ENCODE measurements around the gene PSME4. TPM values are rescaled to one million over a fixed set of nuclear protein-coding genes. Genes with fewer than 3 reads are reported as not detected.

PSME4 gene
- total RNA-seq, 1 experiment from 2014 or later, result 65.2 TPM

- ChIA-PET CTCF (no interaction called here), POLR2A (interaction anchor here (1.8 to 4.9 kb wide), 2 partner anchors 9 to 16 kb away, joined by 10 to 42 read pairs; partner anchors contain the start of gene PSME4)
- Mint-ChIP-seq H3K27ac (ENCODE audit: low read depth, unreplicated experiment) (peak overlapping the region; percentile 85), H3K4me3 (ENCODE audit: unreplicated experiment) (no peak overlapping the region), H3K4me1 (ENCODE audit: insufficient read depth, unreplicated experiment) (peaks cover 30% of the 10 kb centered on the region), H3K9me3 (ENCODE audit: unreplicated experiment) (no peaks in the 10 kb centered on the region), H3K36me3 (ENCODE audit: insufficient read depth, unreplicated experiment) (peaks cover 23% of the 10 kb centered on the region), H3K27me3 (ENCODE audit: insufficient read depth, unreplicated experiment) (no peaks in the 10 kb centered on the region)
- TF ChIP-seq CTCF (IDR thresholded peaks at IDR 0.05; ENCODE audit: unreplicated experiment), result no peak
- intact Hi-C loops (cut with micrococcal nuclease), result loop anchor here (10.0 kb wide), 1 partner anchor 104 kb away; no protein-coding TSS in a partner anchor
- DNase-seq (ENCODE audit: unreplicated experiment), result no peak
- no TSS peak for BruUV-seq (replicated peaks)
Observed at GRCh38 chr2:53960476-53960875, 10.3 kb downstream of the PSME4 start.

DNA sequence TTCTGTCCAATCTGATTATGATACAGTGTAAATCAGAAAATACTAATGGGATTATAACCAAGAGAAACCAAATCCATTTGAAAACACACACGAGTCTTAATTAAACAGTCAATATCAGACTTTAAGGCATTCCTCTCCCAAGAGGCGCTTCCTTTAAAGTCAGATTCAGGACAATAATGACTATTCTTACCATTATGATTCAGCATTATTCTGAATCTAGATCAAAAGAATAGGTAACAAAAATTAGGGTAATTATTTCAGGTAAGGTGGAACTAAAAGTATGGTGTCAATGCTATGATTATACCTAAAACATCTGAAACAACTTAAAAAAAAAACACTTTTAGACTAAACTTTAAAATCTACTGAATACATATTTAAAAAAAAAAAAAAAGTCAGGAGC is 12.3 kb downstream of the PSME4 start:
- POLR2A ChIA-PET, result interaction anchor here (0.6 to 4.9 kb wide), 3 partner anchors 11 to 158 kb away, joined by 3 to 42 read pairs (median 4); partner anchors contain the start of gene PSME4
- Mint-ChIP-seq H3K27ac (ENCODE audit: low read depth, unreplicated experiment) (no peak overlapping the region), H3K9me3 (ENCODE audit: unreplicated experiment) (no peaks in the 10 kb centered on the region), H3K4me3 (ENCODE audit: unreplicated experiment) (no peak overlapping the region), H3K36me3 (ENCODE audit: insufficient read depth, unreplicated experiment) (peaks cover 17% of the 10 kb centered on the region), H3K27me3 (ENCODE audit: insufficient read depth, unreplicated experiment) (no peaks in the 10 kb centered on the region), H3K4me1 (ENCODE audit: insufficient read depth, unreplicated experiment) (peaks cover 17% of the 10 kb centered on the region)
- CTCF ChIA-PET, result interaction anchor here (0.7 to 1.4 kb wide), 3 partner anchors 16 to 149 kb away, joined by 3 to 6 read pairs (median 3); no protein-coding TSS in a partner anchor
- no TSS peak for BruUV-seq (replicated peaks)
- intact Hi-C loops (cut with micrococcal nuclease), result no loop called here
- DNase-seq (ENCODE audit: unreplicated experiment), result no peak
- no peak for TF ChIP-seq CTCF (IDR thresholded peaks at IDR 0.05; ENCODE audit: unreplicated experiment)

GRCh38 chr2:53952519-53952918 is 18.3 kb downstream of the PSME4 start:
- intact Hi-C loops (cut with micrococcal nuclease), result no loop called here
- TF ChIP-seq CTCF (IDR thresholded peaks at IDR 0.05; ENCODE audit: unreplicated experiment), result no peak
- no peak overlapping the region for H3K27ac Mint-ChIP-seq (ENCODE audit: low read depth, unreplicated experiment)
- H3K4me3 Mint-ChIP-seq (ENCODE audit: unreplicated experiment), result no peak overlapping the region
- ChIA-PET CTCF (no interaction called here), POLR2A (interaction anchor here (1.2 to 2.5 kb wide), 4 partner anchors 10 to 19 kb away, joined by 4 to 8 read pairs (median 6); no protein-coding TSS in a partner anchor)
- H3K4me1 Mint-ChIP-seq (ENCODE audit: insufficient read depth, unreplicated experiment), result peaks cover 5% of the 10 kb centered on the region
- H3K27me3 Mint-ChIP-seq (ENCODE audit: insufficient read depth, unreplicated experiment), result no peaks in the 10 kb centered on the region
- H3K36me3 Mint-ChIP-seq (ENCODE audit: insufficient read depth, unreplicated experiment), result peaks cover 25% of the 10 kb centered on the region
- no peaks in the 10 kb centered on the region for H3K9me3 Mint-ChIP-seq (ENCODE audit: unreplicated experiment)
- no TSS peak for BruUV-seq (replicated peaks)
- no peak for DNase-seq (ENCODE audit: unreplicated experiment)

DNA sequence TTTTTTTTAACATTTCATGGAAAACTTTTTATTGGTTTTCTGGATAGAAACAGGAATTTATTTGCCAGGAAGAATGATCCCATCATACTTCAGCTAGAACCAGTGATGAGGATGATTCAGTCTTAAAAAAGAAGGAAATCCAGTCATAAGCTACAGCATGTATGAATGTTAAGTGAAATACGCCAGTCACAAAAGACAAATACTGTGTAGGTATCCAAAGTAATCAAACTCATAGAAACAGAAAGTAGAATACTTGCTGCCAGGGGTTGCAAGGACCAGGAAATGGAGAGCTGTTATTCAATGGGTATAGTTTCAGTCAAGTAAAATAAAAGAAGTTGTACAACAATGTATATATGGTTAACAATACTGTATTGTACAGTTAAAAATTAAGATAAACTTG is 21.3 kb downstream of the PSME4 start:
- H3K9me3 Mint-ChIP-seq (ENCODE audit: unreplicated experiment), result no peaks in the 10 kb centered on the region
- no peaks in the 10 kb centered on the region for H3K27me3 Mint-ChIP-seq (ENCODE audit: insufficient read depth, unreplicated experiment)
- no peak for DNase-seq (ENCODE audit: unreplicated experiment)
- CTCF ChIA-PET, result interaction anchor here (0.5 to 0.7 kb wide), 2 partner anchors 102 to 603 kb away, joined by 3 read pairs; no protein-coding TSS in a partner anchor
- POLR2A ChIA-PET, result interaction anchor here (2.2 kb wide), 1 partner anchor 19 kb away, joined by 8 read pairs; no protein-coding TSS in a partner anchor
- peaks cover 29% of the 10 kb centered on the region for H3K36me3 Mint-ChIP-seq (ENCODE audit: insufficient read depth, unreplicated experiment)
- no peak overlapping the region for H3K4me3 Mint-ChIP-seq (ENCODE audit: unreplicated experiment)
- BruUV-seq (replicated peaks), result no TSS peak
- peaks cover 11% of the 10 kb centered on the region for H3K4me1 Mint-ChIP-seq (ENCODE audit: insufficient read depth, unreplicated experiment)
- no peak for TF ChIP-seq CTCF (IDR thresholded peaks at IDR 0.05; ENCODE audit: unreplicated experiment)
- intact Hi-C loops (cut with micrococcal nuclease), result no loop called here
- no peak overlapping the region for H3K27ac Mint-ChIP-seq (ENCODE audit: low read depth, unreplicated experiment)
